HG03196 (cell line): ENCODE data around the gene HEPACAM.

Experiments
- ATAC-seq: cut with Tn5 transposase; IDR thresholded peaks from one replicate; pipeline ENCODE4 v1.9.1; 2021; ENCODE audit not compliant: unreplicated experiment

Gene HEPACAM

GRCh38 chr11:124902616-124903015 is 33.2 kb downstream of the HEPACAM start:
- no peak for ATAC-seq

GRCh38 chr11:124900464-124900863 is 35.4 kb downstream of the HEPACAM start:
- ATAC-seq, result no peak

GRCh38 chr11:124899383-124900145 is 36.3 kb downstream of the HEPACAM start:
- ATAC-seq, result no peak

GRCh38 chr11:124898711-124899110 is 37.1 kb downstream of the HEPACAM start:
- ATAC-seq, result no peak

- no peak for ATAC-seq
Measured at GRCh38 chr11:124898263-124898680, 37.6 kb downstream of the HEPACAM start.

GRCh38 chr11:124897674-124898262 is 38.1 kb downstream of the HEPACAM start, which contains the start of gene ROBO4:
ROBO4 (minus strand) TSS chr11:124897865; CDS start chr11:124897795, 70 bp downstream.
- ATAC-seq, result no peak

GRCh38 chr11:124896821-124897391 is 38.9 kb downstream of the HEPACAM start:
- ATAC-seq, result no peak

GRCh38 chr11:124896071-124896750 is 39.6 kb downstream of the HEPACAM start:
- no peak for ATAC-seq

GRCh38 chr11:124895471-124895971 is 40.3 kb downstream of the HEPACAM start:
- no peak for ATAC-seq

GRCh38 chr11:124894606-124895430 is 41.0 kb downstream of the HEPACAM start:
- ATAC-seq, result no peak

GRCh38 chr11:124893781-124894401 is 42.0 kb downstream of the HEPACAM start:
- no peak for ATAC-seq

- ATAC-seq, result no peak
Measured at GRCh38 chr11:124892750-124893454, 42.9 kb downstream of the HEPACAM start.

- ATAC-seq, result no peak
Measured at GRCh38 chr11:124892146-124892545, 43.7 kb downstream of the HEPACAM start.

- no peak for ATAC-seq
Measured at GRCh38 chr11:124891373-124891861, 44.4 kb downstream of the HEPACAM start.

- no peak for ATAC-seq
Measured at GRCh38 chr11:124890683-124891372, 45.0 kb downstream of the HEPACAM start.

GRCh38 chr11:124890151-124890550 is 45.7 kb downstream of the HEPACAM start:
- no peak for ATAC-seq

GRCh38 chr11:124889191-124890091 is 46.4 kb downstream of the HEPACAM start:
- no peak for ATAC-seq

GRCh38 chr11:124887667-124888013 is 48.2 kb downstream of the HEPACAM start:
- ATAC-seq, result no peak
